Motor neuron (in vitro differentiated cells): ENCODE results near the gene CAPN5. TPM values are rescaled to one million over a fixed set of nuclear protein-coding genes. Genes with fewer than 3 reads are reported as not detected.
"Not testable (repeated sequence)": the region's sequence is repeated elsewhere in the genome, so short reads cannot be mapped to it uniquely, and the experiment has no call there.

Experiments
- ATAC-seq, 8 experiments: fragments of 200-7000 bp; cut with Tn5 transposase; replicated peaks in 6 of 8; 2 replicates each; pipeline ENCODE4 v1.8.0; 2021; ENCODE audit warnings: mild to moderate bottlenecking in 8 of 8, moderate library complexity in 8 of 8
- H3K27ac ChIP-seq, 2 donors: fragments of 250-450 bp; sonication (Bioruptor Pico); 2 replicates each; pipeline ENCODE4 v1.9.0; 2021; ENCODE audit warnings: antibody characterized with exemption in 2 of 2, mild to moderate bottlenecking in 2 of 2, moderate library complexity in 1 of 2
- H3K4me1 ChIP-seq, 2 donors: fragments of 250-450 bp; sonication (Bioruptor Pico); replicated peaks in 1 of 2; 2 replicates each; pipeline ENCODE4 v1.6.1; 2021; ENCODE audit warnings: antibody characterized with exemption in 2 of 2, mild to moderate bottlenecking in 2 of 2, moderate library complexity in 1 of 2
- H3K4me3 ChIP-seq, 5 donors: fragments of 250-450 bp; sonication (Bioruptor Pico); 2 replicates each; pipeline ENCODE4 v1.9.0; 2021; ENCODE audit warnings: antibody characterized with exemption in 5 of 5, mild to moderate bottlenecking in 5 of 5, moderate library complexity in 4 of 5
- WGBS, 10 experiments: fragments of 450-650 bp; shearing (Covaris generic); methylation state at CpG; one replicate each; pipeline ENCODE4 v1.0.0; 2022; 5-methylcytosine and 5-hydroxymethylcytosine counted together
- in situ Hi-C, 9 experiments: fragments of 400-800 bp; cut with MboI; loops; one replicate each; pipeline ENCODE4 v1.15.0; 2021; ENCODE audit warnings: low sequenced_read_pairs in 9 of 9, low pct_unique_long_range_greater_than_20kb in 2 of 9; ENCODE audit not compliant: unreplicated experiment in 9 of 9
- total RNA-seq, 8 experiments: library from RNA; unstranded; fragments of 300-600 nt; gene quantifications; 2 replicates each; pipeline versions ENCODE4 v1.2.3 to v1.2.4, GENCODE V29; 2022

Gene CAPN5
- total RNA-seq, 8 experiments from 2014 or later, result 10.2 to 205 (median 28.5) TPM

DNA sequence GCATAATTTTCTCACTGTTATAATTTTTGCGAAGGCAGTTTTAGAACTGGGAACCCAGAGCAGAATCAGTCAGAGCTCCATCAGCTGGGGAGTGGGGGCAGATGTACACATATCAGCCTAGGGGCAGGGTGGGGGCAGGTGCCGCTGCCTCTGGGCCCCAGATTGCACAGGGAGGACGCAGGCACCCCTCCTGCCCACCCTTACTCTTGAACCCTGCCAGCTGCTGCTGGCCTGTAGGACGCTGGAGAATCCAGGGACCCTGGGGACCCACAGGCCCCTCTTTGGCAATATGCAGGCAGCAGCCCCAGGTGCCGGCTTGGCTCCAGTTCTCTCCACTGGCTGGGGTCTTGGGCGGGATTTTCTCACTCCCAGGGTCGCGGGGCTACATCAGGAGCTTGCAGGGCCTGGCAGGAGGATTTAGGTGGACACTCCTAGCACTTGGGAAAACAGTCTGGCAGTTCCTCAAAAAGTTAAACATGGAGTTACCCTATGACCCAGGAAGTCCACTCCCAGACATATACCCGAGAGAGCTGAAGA, 8.8 kb upstream of the CAPN5 start:
- in situ Hi-C loops, result loop anchor here in 1 of 9 experiments (10.0 kb wide), 1 partner anchor 47 kb away; the partner anchor contains the start of gene OMP
- no peak overlapping the region for H3K4me3 ChIP-seq
- no peak overlapping the region for H3K27ac ChIP-seq
- peaks cover 3 to 22% of the 10 kb centered on the region in 2 donors for H3K4me1 ChIP-seq
- WGBS, 10 experiments, result 50 to 100% (median 81%) methylated on average over 1 to 7 of the region's 9 CpGs; no CpG with 5 or more reads in 2 of the 10 experiments
- no peak for ATAC-seq

DNA sequence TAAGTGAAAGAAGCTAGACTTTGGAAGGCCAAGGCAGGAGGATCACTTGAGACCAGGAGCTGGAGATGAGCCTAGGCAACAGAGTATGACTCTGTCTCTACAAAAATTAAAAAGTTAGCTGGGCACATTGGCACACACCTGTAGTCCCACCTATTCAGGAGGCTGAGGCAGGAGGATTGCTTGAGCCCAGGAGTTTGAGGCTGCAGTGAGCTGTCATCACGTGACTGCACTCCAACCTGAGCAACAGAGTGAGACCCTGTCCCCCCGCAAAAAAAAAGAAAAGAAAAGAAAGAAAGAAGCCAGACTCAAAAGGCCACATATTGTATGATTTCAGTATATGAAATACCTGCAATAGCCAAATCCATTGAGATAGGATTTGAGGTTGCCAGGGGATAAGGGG, 7.9 kb upstream of the CAPN5 start:
- H3K27ac ChIP-seq, result no peak overlapping the region
- in situ Hi-C loops, result loop anchor here in 1 of 9 experiments (10.0 kb wide), 1 partner anchor 46 kb away; the partner anchor contains the start of gene OMP
- peaks cover 3 to 13% of the 10 kb centered on the region in 2 donors for H3K4me1 ChIP-seq
- no peak overlapping the region for H3K4me3 ChIP-seq
- WGBS, 10 experiments, result 17 to 100% (median 77%) methylated on average over 1 to 2 of the region's 2 CpGs; no CpG with 5 or more reads in 6 of the 10 experiments
- ATAC-seq, result no peak

DNA sequence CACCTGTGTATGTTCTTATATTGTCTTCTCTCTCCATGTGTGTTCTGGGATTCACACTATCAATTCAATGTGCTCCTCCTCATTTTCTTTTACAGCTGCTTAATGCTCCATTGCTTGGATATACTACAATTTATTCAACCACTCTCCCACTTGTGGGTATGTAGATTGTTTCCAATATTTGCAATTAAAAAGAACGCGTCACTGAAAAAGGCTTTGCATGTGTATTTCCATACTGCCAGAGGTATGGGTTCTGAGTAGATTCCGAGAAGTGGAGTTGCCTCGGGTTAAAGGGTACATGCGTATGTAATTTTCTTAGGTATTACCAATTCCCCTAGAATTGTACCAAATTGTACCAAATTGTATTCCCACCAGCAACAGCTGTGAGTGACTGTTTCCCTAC, 7.0 kb upstream of the CAPN5 start:
- Histone ChIP-seq H3K4me1 (peaks cover 3 to 4% of the 10 kb centered on the region in 2 donors), H3K27ac (no peak overlapping the region), H3K4me3 (no peak overlapping the region)
- in situ Hi-C loops, result loop anchor here in 1 of 9 experiments (10.0 kb wide), 1 partner anchor 45 kb away; the partner anchor contains the start of gene OMP
- WGBS, 10 experiments, result 0 to 100% (median 58%) methylated on average over 1 to 5 of the region's 5 CpGs; no CpG with 5 or more reads in 2 of the 10 experiments
- peak in 4 of 8 experiments; percentile 12 to 94 (median 90) for ATAC-seq

DNA sequence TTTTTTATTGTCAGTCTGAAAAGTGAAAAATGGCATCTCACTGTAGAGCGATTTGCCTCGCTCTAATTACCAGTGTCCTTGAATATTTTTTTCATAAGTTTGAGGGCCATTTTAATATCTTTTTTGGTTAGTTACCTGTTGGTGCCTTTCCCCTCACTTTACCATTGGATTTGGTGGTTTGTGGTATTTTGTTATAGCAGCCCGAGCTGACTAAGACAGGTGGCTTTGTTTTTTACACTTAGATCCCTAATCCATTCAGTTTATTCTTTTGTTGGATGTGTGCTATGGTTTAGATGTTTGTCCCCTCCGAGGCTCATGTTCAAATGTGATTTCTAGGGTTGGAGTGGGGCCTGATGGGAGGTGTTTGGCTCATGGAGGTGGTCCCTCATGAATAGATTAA, 6.5 kb upstream of the CAPN5 start:
- peak in 1 of 8 experiments; percentile 2 for ATAC-seq
- 0 to 100% (median 80%) methylated on average over 1 to 4 of the region's 4 CpGs; no CpG with 5 or more reads in 2 of the 10 experiments for WGBS, 10 experiments
- Histone ChIP-seq H3K4me1 (no peaks in the 10 kb centered on the region), H3K27ac (no peak overlapping the region), H3K4me3 (no peak overlapping the region)
- in situ Hi-C loops, result no loop called here

GRCh38 chr11:77061258-77061657, 5.5 kb upstream of the CAPN5 start:
- not testable (repeated sequence) for H3K27ac ChIP-seq

GRCh38 chr11:77062924-77063323, 3.8 kb upstream of the CAPN5 start:
- no peak for ATAC-seq
- H3K27ac ChIP-seq, result no peak overlapping the region

More at GRCh38 chr11:77061258-77061657, 5.5 kb upstream of the CAPN5 start:
- in situ Hi-C loops, ATAC-seq, H3K4me1 ChIP-seq, H3K4me3 ChIP-seq: not testable (repeated sequence)
- 50 to 93% (median 74%) methylated on average over 1 to 4 of the region's 4 CpGs; no CpG with 5 or more reads in 1 of the 10 experiments for WGBS, 10 experiments

DNA sequence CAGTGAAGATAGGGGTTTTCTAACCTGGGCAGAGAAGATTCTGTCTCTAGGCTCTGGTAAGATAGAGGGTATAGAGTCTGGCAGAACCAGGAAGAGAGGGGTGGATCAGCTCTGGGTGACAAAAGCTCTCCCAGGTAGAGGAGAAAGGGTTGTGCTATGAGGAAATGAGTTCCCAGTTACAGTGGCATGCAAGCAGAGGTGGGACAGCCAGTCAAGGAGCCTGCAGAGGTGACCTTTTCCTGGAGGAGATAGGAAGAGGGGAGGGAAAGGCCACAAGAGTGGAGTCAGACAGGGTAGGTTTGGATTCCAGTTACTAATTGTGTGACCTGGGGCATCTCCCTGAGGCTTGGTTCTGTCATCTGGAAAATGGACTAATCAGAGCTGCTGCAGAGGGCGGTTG, 3.4 kb upstream of the CAPN5 start:
- H3K27ac ChIP-seq, result no peak overlapping the region
- in situ Hi-C loops, result no loop called here
- WGBS, 10 experiments, result 80 to 100% methylated on average over 1 of the region's 1 CpG; no CpG with 5 or more reads in 8 of the 10 experiments
- peaks cover 8 to 11% of the 10 kb centered on the region in 2 donors for H3K4me1 ChIP-seq
- no peak for ATAC-seq
- H3K4me3 ChIP-seq, result no peak overlapping the region

More at GRCh38 chr11:77062924-77063323, 3.8 kb upstream of the CAPN5 start:
- Histone ChIP-seq H3K4me3 (no peak overlapping the region), H3K4me1 (peaks cover 3 to 8% of the 10 kb centered on the region in 2 donors)
- in situ Hi-C loops, result no loop called here

- 80% methylated on average over 1 to 3 of the region's 4 CpGs; no CpG with 5 or more reads in 8 of the 10 experiments for whole genome bisulfite sequencing, 10 experiments
- Histone ChIP-seq H3K4me1 (peaks cover 10 to 14% of the 10 kb centered on the region in 2 donors), H3K27ac (no peak overlapping the region), H3K4me3 (no peak overlapping the region)
- in situ Hi-C loops, result no loop called here
- ATAC-seq, result no peak
Measured at GRCh38 chr11:77063861-77064260, 2.9 kb upstream of the CAPN5 start.

DNA sequence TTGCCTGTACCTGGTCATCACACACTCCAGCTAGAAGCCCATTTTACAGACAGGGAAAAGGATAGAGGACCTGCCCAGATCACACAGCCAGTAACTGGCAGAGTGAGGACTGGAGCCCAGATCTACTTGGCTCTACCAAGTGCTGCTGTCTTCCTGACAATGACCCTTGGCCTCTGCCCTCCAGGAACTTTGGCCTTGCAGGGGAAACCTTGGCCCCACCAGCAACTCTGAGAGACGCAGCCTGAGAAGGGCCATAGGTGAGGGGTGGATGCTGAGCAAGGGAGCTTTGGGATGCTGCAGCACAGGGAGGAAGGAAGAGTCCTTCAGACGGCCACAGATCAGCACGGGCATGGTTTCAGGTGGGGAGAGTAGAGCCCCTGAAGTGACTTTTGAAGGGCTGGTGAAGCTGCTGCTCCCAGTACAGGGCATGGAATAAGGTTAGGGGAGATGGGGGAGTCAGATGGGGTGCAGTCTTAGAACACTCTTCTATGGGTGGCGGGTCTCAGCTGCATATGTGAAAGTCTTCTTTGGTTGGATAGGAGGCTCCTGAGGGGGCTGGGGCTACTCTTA, 2.0 kb upstream of the CAPN5 start:
- 90 to 100% (median 100%) methylated on average over 2 to 3 of the region's 4 CpGs; no CpG with 5 or more reads in 7 of the 10 experiments for WGBS, 10 experiments
- in situ Hi-C loops, result no loop called here
- Histone ChIP-seq H3K27ac (no peak overlapping the region), H3K4me3 (no peak overlapping the region), H3K4me1 (peaks cover 11 to 23% of the 10 kb centered on the region in 2 donors)
- ATAC-seq, result no peak

DNA sequence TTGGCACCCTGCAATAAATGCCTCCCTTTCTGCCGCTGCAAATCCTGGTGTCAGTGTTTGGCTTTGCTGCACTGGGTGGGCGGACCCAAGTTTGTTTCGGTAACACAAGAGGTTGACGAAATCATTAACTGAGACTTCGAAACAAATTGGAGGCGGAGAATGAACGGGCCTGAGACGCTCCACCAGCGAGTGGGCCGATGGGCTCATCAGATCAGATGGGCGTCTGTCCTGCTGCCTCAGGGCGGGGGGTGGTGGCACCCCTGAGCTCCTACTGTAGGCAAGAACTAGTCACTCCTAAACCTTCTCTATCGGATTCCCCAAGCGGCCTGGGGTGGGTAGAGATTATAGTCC, 918 bp upstream of the CAPN5 start:
- in situ Hi-C loops, result no loop called here
- Histone ChIP-seq H3K4me3 (peak overlapping the region; percentile 43 to 71 (median 61)), H3K4me1 (peaks cover 12 to 23% of the 10 kb centered on the region in 2 donors), H3K27ac (no peak overlapping the region)
- 0 to 50% (median 15%) methylated on average over 1 to 10 of the region's 14 CpGs; no CpG with 5 or more reads in 1 of the 10 experiments for WGBS, 10 experiments
- ATAC-seq, result peak in 3 of 8 experiments; percentile 6 to 23 (median 16)

GRCh38 chr11:77067861-77068443, 1.2 kb downstream of the CAPN5 start:
- H3K27ac ChIP-seq, result peak overlapping the region; percentile 6 to 64
- H3K4me1 ChIP-seq, result peaks cover 26 to 34% of the 10 kb centered on the region in 2 donors
- in situ Hi-C loops, result no loop called here
- WGBS, 10 experiments, result 70 to 100% (median 94%) methylated on average over 1 to 5 of the region's 8 CpGs; no CpG with 5 or more reads in 7 of the 10 experiments
- ATAC-seq, result no peak
- peak overlapping the region; percentile 43 to 71 (median 61) for H3K4me3 ChIP-seq

GRCh38 chr11:77068457-77069335, 1.9 kb downstream of the CAPN5 start:
- no peak overlapping the region for H3K27ac ChIP-seq
- WGBS, 10 experiments, result 55 to 100% (median 74%) methylated on average over 1 to 7 of the region's 7 CpGs; no CpG with 5 or more reads in 2 of the 10 experiments
- peak overlapping the region in 3 of 5 donors; percentile 43 to 71 (median 55) for H3K4me3 ChIP-seq
- in situ Hi-C loops, result no loop called here
- H3K4me1 ChIP-seq, result peaks cover 33 to 41% of the 10 kb centered on the region in 2 donors
- ATAC-seq, result no peak
